Measurements from ENCODE around the gene PFDN4.
"Not testable (repeated sequence)": the region's sequence is repeated elsewhere in the genome, so short reads cannot be mapped to it uniquely, and the experiment has no call there.

Gene PFDN4

DNA sequence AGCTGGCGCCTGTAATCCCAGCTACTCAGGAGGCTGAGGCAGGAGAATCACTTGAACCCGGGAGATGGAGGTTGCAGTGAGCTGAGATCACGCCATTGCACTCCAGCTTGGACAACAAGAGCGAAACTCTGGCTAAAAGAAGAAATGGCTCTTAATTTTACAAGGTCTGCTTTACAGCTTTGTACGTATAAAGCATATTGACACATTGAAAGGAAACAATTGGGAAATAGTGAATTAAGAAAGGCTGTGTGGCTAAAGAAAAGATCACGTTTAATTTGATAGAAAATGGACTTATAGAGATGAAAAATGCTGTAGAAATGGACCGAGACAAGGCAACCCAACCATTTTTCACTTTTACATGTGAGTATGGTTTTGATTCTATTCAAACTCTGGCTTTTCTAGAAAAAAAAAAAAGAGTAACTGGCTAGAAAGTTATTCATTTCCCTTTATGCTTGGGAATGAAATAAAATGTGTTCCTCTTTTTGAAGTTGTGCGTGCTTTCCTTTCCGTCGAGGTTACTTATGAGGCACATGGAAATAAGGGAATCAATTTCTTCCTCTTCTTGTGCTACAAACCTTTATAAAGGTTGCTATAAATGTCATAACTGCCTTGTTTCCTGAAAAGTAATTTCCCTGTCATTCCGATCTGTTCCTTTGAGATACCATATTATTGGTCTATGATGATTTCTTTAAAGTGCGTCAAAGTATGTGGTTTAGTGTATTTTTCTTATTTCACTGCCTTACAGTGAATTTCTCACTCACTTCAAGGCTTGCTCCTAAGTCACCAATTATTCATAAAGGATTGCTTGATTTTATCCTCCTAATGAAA lies 29.4 kb downstream of the PFDN4 start:
- H3K79me2 ChIP-seq (ENCODE audit: insufficient read depth, low read length): no peaks in the 10 kb centered on the region
- ATAC-seq (ENCODE audit: insufficient read depth, low read depth) (no peak), DNase-seq (no peak)
- no peaks in the 10 kb centered on the region for H3K36me3 ChIP-seq (ENCODE audit: insufficient read depth, low read length)
- H3K27me3 ChIP-seq (ENCODE audit: insufficient read depth, low read length, poor library complexity): peaks cover 7% of the 10 kb centered on the region
- no peaks in the 10 kb centered on the region for H4K20me1 ChIP-seq (ENCODE audit: insufficient read depth, low read length)
- no peaks in the 10 kb centered on the region for H3K4me1 ChIP-seq (ENCODE audit: insufficient read depth, low read length)
- no peak overlapping the region for H3K4me2 ChIP-seq (ENCODE audit: insufficient read depth, low read length)
- no peak overlapping the region for H3K4me3 ChIP-seq (ENCODE audit: low read depth in 1 of 2, low read length in 2 of 2)
- no peaks in the 10 kb centered on the region for H3K9me3 ChIP-seq (ENCODE audit: insufficient read depth, low read length, severe bottlenecking)
- no peak overlapping the region for H3K9ac ChIP-seq (ENCODE audit: low read depth, low read length)
- H2AFZ ChIP-seq (ENCODE audit: low read depth, low read length): no peak overlapping the region
- H3K27ac ChIP-seq (ENCODE audit: low read length): no peak overlapping the region
- no peak for TF ChIP-seq EZH2 (IDR thresholded peaks at IDR 0.05; ENCODE audit: borderline replicate concordance, low read depth, low read length, severe bottlenecking)
- TF ChIP-seq, protein P1, sequence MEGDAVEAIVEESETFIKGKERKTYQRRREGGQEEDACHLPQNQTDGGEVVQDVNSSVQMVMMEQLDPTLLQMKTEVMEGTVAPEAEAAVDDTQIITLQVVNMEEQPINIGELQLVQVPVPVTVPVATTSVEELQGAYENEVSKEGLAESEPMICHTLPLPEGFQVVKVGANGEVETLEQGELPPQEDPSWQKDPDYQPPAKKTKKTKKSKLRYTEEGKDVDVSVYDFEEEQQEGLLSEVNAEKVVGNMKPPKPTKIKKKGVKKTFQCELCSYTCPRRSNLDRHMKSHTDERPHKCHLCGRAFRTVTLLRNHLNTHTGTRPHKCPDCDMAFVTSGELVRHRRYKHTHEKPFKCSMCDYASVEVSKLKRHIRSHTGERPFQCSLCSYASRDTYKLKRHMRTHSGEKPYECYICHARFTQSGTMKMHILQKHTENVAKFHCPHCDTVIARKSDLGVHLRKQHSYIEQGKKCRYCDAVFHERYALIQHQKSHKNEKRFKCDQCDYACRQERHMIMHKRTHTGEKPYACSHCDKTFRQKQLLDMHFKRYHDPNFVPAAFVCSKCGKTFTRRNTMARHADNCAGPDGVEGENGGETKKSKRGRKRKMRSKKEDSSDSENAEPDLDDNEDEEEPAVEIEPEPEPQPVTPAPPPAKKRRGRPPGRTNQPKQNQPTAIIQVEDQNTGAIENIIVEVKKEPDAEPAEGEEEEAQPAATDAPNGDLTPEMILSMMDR (IDR thresholded peaks at IDR 0.05; ENCODE audit: borderline replicate concordance, extremely low read depth, low read length, poor library complexity, severe bottlenecking): no peak

DNA sequence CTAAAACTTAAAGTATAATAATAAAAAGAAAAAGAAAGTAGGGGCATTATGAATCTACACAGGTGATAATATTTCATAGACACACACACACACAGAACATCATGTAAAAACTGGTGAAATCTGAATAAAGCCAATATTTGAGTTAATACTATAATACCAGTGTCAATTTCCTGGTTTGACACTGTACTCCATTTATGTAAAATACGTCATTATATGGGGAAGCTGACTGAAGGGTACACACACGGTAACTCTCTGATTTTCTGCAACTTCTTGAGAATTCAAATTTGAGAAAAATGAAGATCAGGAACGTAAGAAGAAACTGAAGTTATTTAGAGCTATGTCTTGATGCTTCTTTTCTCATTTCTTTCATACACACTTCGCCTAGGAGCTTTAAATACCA lies 36.2 kb downstream of the PFDN4 start:
- TF ChIP-seq, protein P1 (IDR thresholded peaks at IDR 0.05; ENCODE audit: borderline replicate concordance, extremely low read depth, low read length, poor library complexity, severe bottlenecking): no peak
- no peak for TF ChIP-seq EZH2 (IDR thresholded peaks at IDR 0.05; ENCODE audit: borderline replicate concordance, low read depth, low read length, severe bottlenecking)
- Histone ChIP-seq H3K9me3 (ENCODE audit: insufficient read depth, low read length, severe bottlenecking) (no peaks in the 10 kb centered on the region), H3K4me1 (ENCODE audit: insufficient read depth, low read length) (no peaks in the 10 kb centered on the region), H3K27me3 (ENCODE audit: insufficient read depth, low read length, poor library complexity) (no peaks in the 10 kb centered on the region), H4K20me1 (ENCODE audit: insufficient read depth, low read length) (no peaks in the 10 kb centered on the region), H3K36me3 (ENCODE audit: insufficient read depth, low read length) (no peaks in the 10 kb centered on the region), H3K4me3 (ENCODE audit: low read depth in 1 of 2, low read length in 2 of 2) (no peak overlapping the region), H2AFZ (ENCODE audit: low read depth, low read length) (no peak overlapping the region), H3K79me2 (ENCODE audit: insufficient read depth, low read length) (no peaks in the 10 kb centered on the region), H3K27ac (ENCODE audit: low read length) (no peak overlapping the region), H3K4me2 (ENCODE audit: insufficient read depth, low read length) (no peak overlapping the region), H3K9ac (ENCODE audit: low read depth, low read length) (no peak overlapping the region)
- ATAC-seq (ENCODE audit: insufficient read depth, low read depth): no peak
- no peak for DNase-seq

GRCh38 chr20:54248705-54249104 lies 40.8 kb downstream of the PFDN4 start:
- H3K9me3 ChIP-seq (ENCODE audit: insufficient read depth, low read length, severe bottlenecking); H2AFZ ChIP-seq (ENCODE audit: low read depth, low read length); H3K79me2 ChIP-seq (ENCODE audit: insufficient read depth, low read length); H4K20me1 ChIP-seq (ENCODE audit: insufficient read depth, low read length); H3K4me1 ChIP-seq (ENCODE audit: insufficient read depth, low read length); H3K27me3 ChIP-seq (ENCODE audit: insufficient read depth, low read length, poor library complexity); H3K9ac ChIP-seq (ENCODE audit: low read depth, low read length); ATAC-seq (ENCODE audit: insufficient read depth, low read depth); H3K36me3 ChIP-seq (ENCODE audit: insufficient read depth, low read length); H3K4me3 ChIP-seq (ENCODE audit: low read depth in 1 of 2, low read length in 2 of 2); H3K4me2 ChIP-seq (ENCODE audit: insufficient read depth, low read length); H3K27ac ChIP-seq (ENCODE audit: low read length); DNase-seq: not testable (repeated sequence)

DNA sequence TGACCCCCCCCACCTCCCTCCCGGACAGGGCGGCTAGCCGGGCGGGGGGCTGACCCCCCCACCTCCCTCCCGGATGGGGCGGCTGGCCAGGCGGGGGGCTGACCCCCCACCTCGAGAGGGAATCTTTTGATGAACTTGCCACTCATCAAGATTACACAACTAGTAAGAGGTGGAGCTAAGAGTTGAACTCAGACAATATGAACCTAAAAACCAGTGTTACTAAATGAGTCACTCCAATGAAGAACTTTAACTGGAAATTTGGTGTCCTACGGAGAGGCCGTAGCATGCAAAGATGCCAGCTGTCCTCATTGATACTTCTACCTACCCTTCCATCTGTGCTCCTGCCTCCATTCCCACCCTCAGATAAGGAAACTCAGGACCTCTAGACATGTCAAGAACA lies 42.8 kb downstream of the PFDN4 start:
- Histone ChIP-seq H3K79me2 (ENCODE audit: insufficient read depth, low read length) (no peaks in the 10 kb centered on the region), H3K27ac (ENCODE audit: low read length) (no peak overlapping the region), H4K20me1 (ENCODE audit: insufficient read depth, low read length) (no peaks in the 10 kb centered on the region), H3K4me3 (ENCODE audit: low read depth in 1 of 2, low read length in 2 of 2) (no peak overlapping the region), H3K9ac (ENCODE audit: low read depth, low read length) (no peak overlapping the region), H3K4me1 (ENCODE audit: insufficient read depth, low read length) (no peaks in the 10 kb centered on the region), H3K9me3 (ENCODE audit: insufficient read depth, low read length, severe bottlenecking) (no peaks in the 10 kb centered on the region), H3K4me2 (ENCODE audit: insufficient read depth, low read length) (no peak overlapping the region), H3K36me3 (ENCODE audit: insufficient read depth, low read length) (no peaks in the 10 kb centered on the region), H2AFZ (ENCODE audit: low read depth, low read length) (no peak overlapping the region), H3K27me3 (ENCODE audit: insufficient read depth, low read length, poor library complexity) (peaks cover 5% of the 10 kb centered on the region)
- TF ChIP-seq, protein P1 (IDR thresholded peaks at IDR 0.05; ENCODE audit: borderline replicate concordance, extremely low read depth, low read length, poor library complexity, severe bottlenecking): no peak
- TF ChIP-seq EZH2 (IDR thresholded peaks at IDR 0.05; ENCODE audit: borderline replicate concordance, low read depth, low read length, severe bottlenecking): no peak
- ATAC-seq (ENCODE audit: insufficient read depth, low read depth) (no peak), DNase-seq (no peak)
